EL (cell line): ENCODE data around the gene ZSWIM1.
"Not testable (repeated sequence)": the region's sequence is repeated elsewhere in the genome, so short reads cannot be mapped to it uniquely, and the experiment has no call there.

ENCODE experiments used
- DNase-seq: peaks from one replicate; pipeline ENCODE4 v3.0.0-alpha.2; 2016

ZSWIM1 gene

GRCh38 chr20:45890077-45890984, 9.3 kb downstream of the ZSWIM1 start:
- peak; percentile 73 for DNase-seq

- DNase-seq = peak; percentile 92
Measured at GRCh38 chr20:45890985-45891983, 10.3 kb downstream of the ZSWIM1 start, which contains the start of the genes CTSA and NEURL2. Gene CTSA (plus strand): TSS chr20:45891335. CDS start chr20:45891569, 234 bp downstream. Gene NEURL2 (minus strand): TSS chr20:45891208. CDS start chr20:45890991, 217 bp downstream.

- peak; percentile 55 for DNase-seq
Measured at GRCh38 chr20:45892049-45892825, 11.2 kb downstream of the ZSWIM1 start.

- no peak for DNase-seq
Measured at GRCh38 chr20:45892828-45893500, 11.9 kb downstream of the ZSWIM1 start.

GRCh38 chr20:45893831-45894230, 12.8 kb downstream of the ZSWIM1 start:
- peak; percentile 39 for DNase-seq

- no peak for DNase-seq
Measured at GRCh38 chr20:45894797-45895196, 13.8 kb downstream of the ZSWIM1 start.

- no peak for DNase-seq
Measured at GRCh38 chr20:45896641-45897161, 15.7 kb downstream of the ZSWIM1 start.

GRCh38 chr20:45897289-45897688, 16.3 kb downstream of the ZSWIM1 start:
- no peak for DNase-seq

- DNase-seq = no peak
Measured at GRCh38 chr20:45897692-45898091, 16.7 kb downstream of the ZSWIM1 start.

- DNase-seq = no peak
Measured at GRCh38 chr20:45898285-45898684, 17.3 kb downstream of the ZSWIM1 start.

GRCh38 chr20:45899046-45899835, 18.2 kb downstream of the ZSWIM1 start:
- DNase-seq = no peak

- not testable (repeated sequence) for DNase-seq
Measured at GRCh38 chr20:45901332-45901731, 20.3 kb downstream of the ZSWIM1 start.

GRCh38 chr20:45902199-45902701, 21.2 kb downstream of the ZSWIM1 start:
- no peak for DNase-seq

- DNase-seq = no peak
Measured at GRCh38 chr20:45904583-45905504, 23.8 kb downstream of the ZSWIM1 start.

- DNase-seq = peak; percentile 96
Measured at GRCh38 chr20:45905505-45906079, 24.6 kb downstream of the ZSWIM1 start.

- DNase-seq = no peak
Measured at GRCh38 chr20:45907219-45907948, 26.4 kb downstream of the ZSWIM1 start.

- no peak for DNase-seq
Measured at GRCh38 chr20:45908084-45908483, 27.1 kb downstream of the ZSWIM1 start.

- DNase-seq = no peak
Measured at GRCh38 chr20:45909336-45909808, 28.3 kb downstream of the ZSWIM1 start.
